Measurements from ENCODE around the gene HES5.

- no peak for TF ChIP-seq EZH2 (IDR thresholded peaks at IDR 0.05; ENCODE audit: insufficient read depth, poor library complexity, severe bottlenecking)
- no peak for TF ChIP-seq EZH2phosphoT487 (IDR thresholded peaks at IDR 0.05; ENCODE audit: insufficient read depth, low read depth)
Measured at GRCh38 chr1:2502210-2502609, 27.9 kb downstream of the HES5 start.

Data from GM23248 (cell line).